C4-2B (cell line): ENCODE measurements around the gene OCIAD1.

Experiments used
- CTCF ChIP-seq: fragments of 450-650 bp; conservative IDR thresholded peaks from 2 replicates; pipeline ENCODE4 v1.5.1; 2017; ENCODE audit warnings: mild to moderate bottlenecking
- ZFX ChIP-seq: fragments of 450-650 bp; IDR thresholded peaks from 2 replicates; pipeline ENCODE4 v1.6.1; 2017

DNA sequence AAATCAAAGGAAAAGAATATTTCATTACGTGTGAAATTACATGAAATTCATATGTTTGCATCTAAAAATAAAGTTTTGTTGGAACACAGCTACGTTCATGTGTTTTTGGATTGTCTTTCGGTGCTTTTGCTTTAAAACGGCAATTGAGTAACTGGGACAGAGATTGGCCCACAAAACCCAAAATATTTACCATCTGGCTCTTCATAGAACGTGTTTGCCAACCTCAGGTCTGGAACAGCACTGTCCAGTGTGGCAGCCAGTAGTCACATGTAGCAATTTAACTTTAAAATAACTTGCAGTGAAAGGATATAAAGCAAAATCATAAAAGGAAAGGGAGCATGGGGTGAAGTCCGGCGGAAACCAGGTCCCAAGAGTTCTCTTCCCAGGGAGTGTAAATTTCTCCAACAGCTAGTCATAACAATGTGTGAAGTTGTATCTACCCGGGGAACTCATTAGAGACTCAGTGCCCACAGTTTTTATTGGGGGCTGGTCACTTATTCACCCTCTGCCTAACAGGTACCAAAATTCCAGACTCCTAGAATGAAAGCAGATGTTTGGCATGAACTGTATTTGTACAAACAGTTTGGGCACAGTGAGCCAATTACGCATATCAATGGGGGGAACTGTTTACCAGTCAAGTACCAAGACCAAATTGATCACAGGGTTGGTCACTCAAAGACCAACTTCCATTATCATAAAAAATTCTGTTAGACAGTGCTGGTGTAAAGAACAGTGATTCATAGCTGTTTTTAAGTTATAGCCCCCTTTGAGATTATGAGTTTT lies 10.3 kb downstream of the OCIAD1 start:
- TF ChIP-seq CTCF (no peak), ZFX (no peak)
